Esophagus muscularis mucosa (tissue), 4 donors: ENCODE results near the gene TTC39B.

Experiments
- EP300 ChIP-seq: sonication (generic); formaldehyde crosslinking; IDR thresholded peaks from one replicate; pipeline ENCODE4 v1.6.1; 2017; ENCODE audit warnings: antibody characterized with exemption
- POLR2A ChIP-seq: fragments of 450-650 bp; IDR thresholded peaks from one replicate; pipeline ENCODE4 v1.6.1; 2017; ENCODE audit warnings: antibody characterized with exemption, moderate library complexity, mild to moderate bottlenecking, low read depth
- TF ChIP-seq, protein P1 (sequence below), 3 experiments: fragments of 200-600 bp in 2 of 3; fragments of 450-650 bp in 1 of 3; sonication (generic) in 2 of 3; IDR thresholded peaks; one replicate each; pipeline ENCODE4 v1.5.1; 2017 to 2019; ENCODE audit warnings: antibody characterized with exemption in 3 of 3, mild to moderate bottlenecking in 2 of 3, moderate library complexity in 1 of 3

DNA sequence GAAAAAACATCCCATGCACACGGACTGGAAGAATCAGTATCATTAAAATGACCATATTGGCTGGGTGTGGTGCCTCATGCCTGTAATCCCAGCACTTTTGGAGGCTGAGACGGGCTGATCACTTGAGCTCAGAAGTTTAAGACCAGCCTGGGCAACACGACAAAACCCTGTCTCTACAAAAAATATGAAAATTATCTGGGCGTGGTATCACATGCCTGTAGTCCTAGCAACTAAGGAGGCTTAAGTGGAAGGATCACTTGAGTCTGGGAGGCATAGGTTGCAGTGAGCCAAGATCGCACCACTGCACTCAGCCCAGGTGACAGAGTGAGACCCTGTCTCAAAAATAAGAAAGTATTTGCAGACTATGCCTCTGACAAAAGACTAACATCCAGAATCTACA is 68.4 kb downstream of the TTC39B start:
- TF ChIP-seq, protein P1, sequence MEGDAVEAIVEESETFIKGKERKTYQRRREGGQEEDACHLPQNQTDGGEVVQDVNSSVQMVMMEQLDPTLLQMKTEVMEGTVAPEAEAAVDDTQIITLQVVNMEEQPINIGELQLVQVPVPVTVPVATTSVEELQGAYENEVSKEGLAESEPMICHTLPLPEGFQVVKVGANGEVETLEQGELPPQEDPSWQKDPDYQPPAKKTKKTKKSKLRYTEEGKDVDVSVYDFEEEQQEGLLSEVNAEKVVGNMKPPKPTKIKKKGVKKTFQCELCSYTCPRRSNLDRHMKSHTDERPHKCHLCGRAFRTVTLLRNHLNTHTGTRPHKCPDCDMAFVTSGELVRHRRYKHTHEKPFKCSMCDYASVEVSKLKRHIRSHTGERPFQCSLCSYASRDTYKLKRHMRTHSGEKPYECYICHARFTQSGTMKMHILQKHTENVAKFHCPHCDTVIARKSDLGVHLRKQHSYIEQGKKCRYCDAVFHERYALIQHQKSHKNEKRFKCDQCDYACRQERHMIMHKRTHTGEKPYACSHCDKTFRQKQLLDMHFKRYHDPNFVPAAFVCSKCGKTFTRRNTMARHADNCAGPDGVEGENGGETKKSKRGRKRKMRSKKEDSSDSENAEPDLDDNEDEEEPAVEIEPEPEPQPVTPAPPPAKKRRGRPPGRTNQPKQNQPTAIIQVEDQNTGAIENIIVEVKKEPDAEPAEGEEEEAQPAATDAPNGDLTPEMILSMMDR (IDR thresholded peaks at IDR 0.05): no peak
- no peak for TF ChIP-seq POLR2A
- no peak for TF ChIP-seq EP300
